Measurements from ENCODE around the gene TLR8.

Gene TLR8

GRCh38 chrX:12903646-12904045 is 2.8 kb upstream of the TLR8 start:
- no peak for TF ChIP-seq CTCF (IDR thresholded peaks at IDR 0.05; ENCODE audit: low read length, missing control alignments)
- H3K4me3 ChIP-seq (replicated peaks; ENCODE audit: low read depth, low read length): no peak overlapping the region
- DNase-seq (ENCODE audit: low read depth): peak; percentile 35

- H3K4me3 ChIP-seq (replicated peaks; ENCODE audit: low read depth, low read length): no peak overlapping the region
- no peak for TF ChIP-seq CTCF (IDR thresholded peaks at IDR 0.05; ENCODE audit: low read length, missing control alignments)
- no peak for DNase-seq (ENCODE audit: low read depth)
Measured at GRCh38 chrX:12910423-12911121, 4.2 kb downstream of the TLR8 start.

GRCh38 chrX:12911122-12911470 is 4.7 kb downstream of the TLR8 start:
- H3K4me3 ChIP-seq (replicated peaks; ENCODE audit: low read depth, low read length): no peak overlapping the region
- TF ChIP-seq CTCF (IDR thresholded peaks at IDR 0.05; ENCODE audit: low read length, missing control alignments): no peak
- DNase-seq (ENCODE audit: low read depth): no peak

GRCh38 chrX:12912791-12913482 is 6.5 kb downstream of the TLR8 start:
- TF ChIP-seq CTCF (IDR thresholded peaks at IDR 0.05; ENCODE audit: low read length, missing control alignments): no peak
- no peak for DNase-seq (ENCODE audit: low read depth)

GRCh38 chrX:12917753-12918152 is 11.3 kb downstream of the TLR8 start:
- no peak for TF ChIP-seq CTCF (IDR thresholded peaks at IDR 0.05; ENCODE audit: low read length, missing control alignments)
- no peak for DNase-seq (ENCODE audit: low read depth)
- H3K4me3 ChIP-seq (replicated peaks; ENCODE audit: low read depth, low read length): no peak overlapping the region

More at GRCh38 chrX:12912791-12913482, 6.5 kb downstream of the TLR8 start:
- H3K4me3 ChIP-seq (replicated peaks; ENCODE audit: low read depth, low read length): no peak overlapping the region

- TF ChIP-seq CTCF (IDR thresholded peaks at IDR 0.05; ENCODE audit: low read length, missing control alignments): no peak
- DNase-seq (ENCODE audit: low read depth): no peak
Measured at GRCh38 chrX:12919051-12919450, 12.6 kb downstream of the TLR8 start.

GRCh38 chrX:12919620-12920019 is 13.2 kb downstream of the TLR8 start:
- H3K4me3 ChIP-seq (replicated peaks; ENCODE audit: low read depth, low read length): no peak overlapping the region
- no peak for DNase-seq (ENCODE audit: low read depth)
- TF ChIP-seq CTCF (IDR thresholded peaks at IDR 0.05; ENCODE audit: low read length, missing control alignments): no peak

More at GRCh38 chrX:12919051-12919450, 12.6 kb downstream of the TLR8 start:
- no peak overlapping the region for H3K4me3 ChIP-seq (replicated peaks; ENCODE audit: low read depth, low read length)
